ENCODE results near the gene PDE4C.

The PDE4C gene

DNA sequence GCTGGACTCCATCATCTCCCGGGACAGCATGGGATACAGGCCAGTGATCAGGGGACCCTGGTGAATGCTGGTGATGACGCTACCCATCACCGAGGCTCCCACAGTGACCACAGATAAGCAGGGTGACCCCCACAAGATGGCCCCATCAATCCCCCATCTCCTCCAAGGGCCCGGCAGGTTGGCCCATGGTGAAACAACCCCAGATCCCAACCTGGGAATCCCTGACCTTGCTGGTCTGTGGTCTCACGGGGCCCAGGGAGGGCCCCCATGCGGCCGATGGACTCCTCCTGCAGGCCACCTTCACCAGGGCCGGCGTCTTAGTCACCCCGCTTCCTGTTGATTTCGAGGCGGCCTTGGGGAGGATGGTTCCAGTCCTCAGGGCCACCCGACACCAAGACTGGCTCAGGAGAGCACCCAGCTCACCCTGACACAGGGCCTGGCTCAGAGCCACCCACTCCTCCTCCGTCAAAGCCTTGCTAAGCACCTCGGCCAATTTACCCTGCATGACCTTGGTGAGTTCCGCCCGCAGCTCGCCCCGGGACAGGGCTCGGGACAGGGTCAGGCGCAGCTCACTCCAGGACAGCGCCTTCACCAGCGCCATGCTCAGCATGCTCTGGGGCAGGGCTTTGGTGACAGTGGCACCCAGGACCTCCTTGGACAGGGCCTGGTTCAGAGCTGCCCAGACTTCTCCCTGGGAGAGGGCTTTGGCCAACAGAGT, 38.1 kb upstream of the PDE4C start:
- H3K9me3 ChIP-seq, result no peaks in the 10 kb centered on the region
- no peak for DNase-seq
- H3K4me1 ChIP-seq, result no peaks in the 10 kb centered on the region
- no peak for TF ChIP-seq CTCF (IDR thresholded peaks at IDR 0.05)
- H3K27ac ChIP-seq, result no peak overlapping the region
- no peaks in the 10 kb centered on the region for H3K27me3 ChIP-seq
- H3K4me3 ChIP-seq, result no peak overlapping the region
- intact Hi-C loops (cut with DNase I; ENCODE audit: low total_unique reads), result loop anchor here (10.0 kb wide), 1 partner anchor 141 kb away; no protein-coding TSS in a partner anchor
- H3K36me3 ChIP-seq, result peaks cover 44 to 63% (median 61%) of the 10 kb centered on the region in 3 donors

DNA sequence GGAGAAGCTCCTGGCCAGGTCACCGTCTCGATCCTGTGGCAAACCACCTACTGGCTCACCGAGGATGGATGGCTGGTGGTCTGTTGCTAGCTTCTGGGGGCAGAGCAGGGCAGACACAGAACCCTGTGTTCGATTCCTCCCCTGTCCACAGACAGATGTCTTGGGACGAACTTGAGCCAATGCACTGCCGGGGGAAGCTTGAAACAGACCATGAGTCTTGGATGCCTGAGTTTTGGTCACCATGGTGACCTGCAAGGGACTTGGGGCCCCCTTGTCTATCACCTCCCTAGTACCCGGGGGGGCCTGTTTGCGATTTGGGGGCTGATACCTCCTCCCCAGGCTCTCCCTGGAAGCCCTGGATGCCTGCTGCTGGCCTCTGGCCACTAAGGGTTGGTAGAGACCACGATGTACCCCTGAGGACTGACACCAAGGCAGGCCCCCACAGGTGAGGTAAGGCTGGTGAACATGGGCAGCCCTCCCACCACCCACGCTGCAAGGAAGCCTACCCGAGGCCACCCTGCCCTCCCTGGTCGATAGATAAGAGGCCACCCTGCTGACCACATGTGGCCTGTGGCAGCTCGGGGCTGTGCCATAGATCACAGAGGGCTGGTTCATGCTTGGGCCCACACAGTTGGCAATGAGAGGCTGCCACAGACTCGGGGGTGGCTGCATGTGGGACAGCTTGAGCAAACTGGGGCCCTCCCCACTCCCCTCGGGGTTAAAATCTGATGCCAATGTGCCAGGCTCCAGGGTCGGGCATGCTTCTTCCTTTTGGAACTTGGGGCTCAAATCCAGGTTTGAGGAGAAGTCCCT, 37.3 kb upstream of the PDE4C start:
- no peaks in the 10 kb centered on the region for H3K4me1 ChIP-seq
- H3K4me3 ChIP-seq, result no peak overlapping the region
- no peaks in the 10 kb centered on the region for H3K27me3 ChIP-seq
- peaks cover 43 to 64% (median 59%) of the 10 kb centered on the region in 3 donors for H3K36me3 ChIP-seq
- H3K9me3 ChIP-seq, result no peaks in the 10 kb centered on the region
- no peak overlapping the region for H3K27ac ChIP-seq
- DNase-seq, result no peak
- intact Hi-C loops (cut with DNase I; ENCODE audit: low total_unique reads), result loop anchor here (10.0 kb wide), 1 partner anchor 141 kb away; no protein-coding TSS in a partner anchor
- TF ChIP-seq CTCF (IDR thresholded peaks at IDR 0.05), result no peak

DNA sequence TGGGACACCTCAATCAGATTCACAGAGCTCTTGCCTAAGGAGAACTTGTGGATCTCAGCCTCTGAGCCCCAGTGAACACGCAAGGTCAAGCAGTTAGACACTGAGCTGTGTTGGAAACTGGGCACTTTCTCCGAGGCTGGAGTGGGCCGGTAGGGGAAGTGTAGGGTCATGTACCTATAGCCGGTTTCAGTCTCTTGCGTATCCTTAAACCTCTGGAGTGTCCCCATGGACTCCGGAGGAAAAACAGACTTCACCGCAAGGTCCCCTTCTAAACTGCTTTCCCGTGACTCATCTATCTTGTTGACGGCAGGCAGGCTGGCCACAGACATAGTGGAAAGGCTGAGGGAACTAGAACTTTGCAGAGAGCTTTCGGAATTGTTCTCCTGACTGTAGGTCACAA, 36.7 kb upstream of the PDE4C start:
- H3K27me3 ChIP-seq, result no peaks in the 10 kb centered on the region
- DNase-seq, result no peak
- TF ChIP-seq CTCF (IDR thresholded peaks at IDR 0.05), result no peak
- intact Hi-C loops (cut with DNase I; ENCODE audit: low total_unique reads), result loop anchor here (10.0 kb wide), 1 partner anchor 142 kb away; no protein-coding TSS in a partner anchor
- H3K4me1 ChIP-seq, result no peaks in the 10 kb centered on the region
- peaks cover 37 to 64% (median 59%) of the 10 kb centered on the region in 3 donors for H3K36me3 ChIP-seq
- H3K4me3 ChIP-seq, result no peak overlapping the region
- H3K9me3 ChIP-seq, result no peaks in the 10 kb centered on the region
- no peak overlapping the region for H3K27ac ChIP-seq

- H3K4me3 ChIP-seq, result no peak overlapping the region
Measured at GRCh38 chr19:18262144-18262543, 35.9 kb upstream of the PDE4C start.

DNA sequence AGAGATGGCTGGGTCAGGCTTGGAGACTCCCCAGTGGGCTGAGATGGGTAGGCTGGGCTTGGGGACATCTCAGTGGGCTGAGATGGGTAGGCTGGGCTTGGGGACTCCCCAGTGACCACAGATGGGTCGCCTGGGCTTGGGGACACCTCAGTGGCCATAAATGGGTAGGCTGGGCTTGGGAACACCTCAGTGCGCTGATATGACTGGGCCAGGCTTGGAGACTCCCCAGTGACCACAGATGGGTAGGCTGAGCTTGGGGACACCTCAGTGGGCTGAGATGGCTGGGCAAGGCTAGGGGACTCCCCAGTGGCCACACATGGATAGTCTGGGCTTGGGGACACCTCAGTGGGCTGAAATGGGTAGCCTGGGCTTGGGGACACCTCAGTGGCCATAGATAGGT, 35.2 kb upstream of the PDE4C start:
- intact Hi-C loops (cut with DNase I; ENCODE audit: low total_unique reads), result loop anchor here (10.0 kb wide), 1 partner anchor 143 kb away; no protein-coding TSS in a partner anchor
- Histone ChIP-seq H3K4me1 (no peaks in the 10 kb centered on the region), H3K36me3 (peaks cover 25 to 64% (median 59%) of the 10 kb centered on the region in 3 donors), H3K9me3 (no peaks in the 10 kb centered on the region), H3K4me3 (no peak overlapping the region), H3K27me3 (no peaks in the 10 kb centered on the region), H3K27ac (no peak overlapping the region)
- DNase-seq, result no peak
- no peak for TF ChIP-seq CTCF (IDR thresholded peaks at IDR 0.05)

More at GRCh38 chr19:18262144-18262543, 35.9 kb upstream of the PDE4C start:
- Histone ChIP-seq H3K9me3 (no peaks in the 10 kb centered on the region), H3K36me3 (peaks cover 32 to 64% (median 59%) of the 10 kb centered on the region in 3 donors), H3K4me1 (no peaks in the 10 kb centered on the region), H3K27ac (no peak overlapping the region), H3K27me3 (no peaks in the 10 kb centered on the region)
- intact Hi-C loops (cut with DNase I; ENCODE audit: low total_unique reads), result loop anchor here (10.0 kb wide), 1 partner anchor 143 kb away; no protein-coding TSS in a partner anchor
- TF ChIP-seq CTCF (IDR thresholded peaks at IDR 0.05), result no peak
- DNase-seq, result no peak

All from tibial artery (tissue), 4 donors.